Effector memory CD8-positive, alpha-beta T cell (primary cell): ENCODE data around the gene SAXO1.

Source experiments
- ATAC-seq: fragments of 150-1000 bp; cut with Tn5 transposase; replicated peaks from 2 replicates; pipeline ENCODE4 v1.10.0; 2021; ENCODE audit warnings: mild to moderate bottlenecking, moderate library complexity
- DNase-seq, 3 experiments: peaks; one replicate each; pipeline ENCODE4 v3.0.0; 2021
- H3K27ac Mint-ChIP-seq, 2 donors: one replicate each; pipeline ENCODE4 v1.8.0; 2022; ENCODE audit warnings: mild to moderate bottlenecking in 2 of 2, mixed read lengths in 2 of 2, moderate library complexity in 2 of 2
- H3K27me3 Mint-ChIP-seq, 2 donors: one replicate each; pipeline ENCODE4 v1.8.0; 2022; ENCODE audit warnings: mixed read lengths in 2 of 2
- H3K36me3 Mint-ChIP-seq: one replicate; pipeline ENCODE4 v1.8.0; 2022; ENCODE audit warnings: mild to moderate bottlenecking, moderate library complexity, mixed read lengths; ENCODE audit not compliant: insufficient read depth
- H3K4me1 Mint-ChIP-seq, 2 donors: one replicate each; pipeline ENCODE4 v1.8.0; 2022; ENCODE audit warnings: low read depth in 2 of 2, mixed read lengths in 2 of 2
- H3K4me3 Mint-ChIP-seq, 2 donors: one replicate each; pipeline ENCODE4 v1.8.0; 2022; ENCODE audit warnings: mild to moderate bottlenecking in 2 of 2, mixed read lengths in 2 of 2, moderate library complexity in 2 of 2
- H3K9me3 Mint-ChIP-seq, 2 donors: one replicate each; pipeline ENCODE4 v1.8.0; 2022; ENCODE audit warnings: mixed read lengths in 2 of 2

Gene SAXO1

GRCh38 chr9:18928711-18929110 is 104.3 kb downstream of the SAXO1 start:
- Mint-ChIP-seq H3K36me3 (no peaks in the 10 kb centered on the region), H3K27me3 (no peaks in the 10 kb centered on the region), H3K9me3 (no peaks in the 10 kb centered on the region), H3K27ac (no peak overlapping the region), H3K4me3 (no peak overlapping the region), H3K4me1 (no peaks in the 10 kb centered on the region)
- no peak for ATAC-seq
- DNase-seq = no peak

GRCh38 chr9:18926513-18926912 is 106.5 kb downstream of the SAXO1 start:
- Mint-ChIP-seq H3K36me3 (no peaks in the 10 kb centered on the region), H3K27me3 (no peaks in the 10 kb centered on the region), H3K4me3 (no peak overlapping the region), H3K4me1 (no peaks in the 10 kb centered on the region), H3K27ac (no peak overlapping the region), H3K9me3 (no peaks in the 10 kb centered on the region)
- ATAC-seq (no peak), DNase-seq (no peak)

GRCh38 chr9:18925880-18926279 is 107.1 kb downstream of the SAXO1 start:
- H3K27me3 Mint-ChIP-seq = no peaks in the 10 kb centered on the region
- no peaks in the 10 kb centered on the region for H3K4me1 Mint-ChIP-seq
- no peaks in the 10 kb centered on the region for H3K36me3 Mint-ChIP-seq
- H3K27ac Mint-ChIP-seq = no peak overlapping the region
- H3K4me3 Mint-ChIP-seq = no peak overlapping the region
- H3K9me3 Mint-ChIP-seq = no peaks in the 10 kb centered on the region
- DNase-seq = no peak
- no peak for ATAC-seq

- peaks cover 9 to 10% of the 10 kb centered on the region in 2 donors for H3K27me3 Mint-ChIP-seq
- H3K4me3 Mint-ChIP-seq = no peak overlapping the region
- H3K4me1 Mint-ChIP-seq = no peaks in the 10 kb centered on the region
- ATAC-seq (no peak), DNase-seq (no peak)
- H3K27ac Mint-ChIP-seq = no peak overlapping the region
- H3K9me3 Mint-ChIP-seq = no peaks in the 10 kb centered on the region
- H3K36me3 Mint-ChIP-seq = no peaks in the 10 kb centered on the region
Measured at GRCh38 chr9:18923671-18924430, 109.2 kb downstream of the SAXO1 start.

GRCh38 chr9:18923167-18923566 is 109.8 kb downstream of the SAXO1 start:
- Mint-ChIP-seq H3K27me3 (peaks cover 9 to 10% of the 10 kb centered on the region in 2 donors), H3K27ac (no peak overlapping the region), H3K9me3 (no peaks in the 10 kb centered on the region), H3K4me1 (no peaks in the 10 kb centered on the region), H3K4me3 (no peak overlapping the region), H3K36me3 (no peaks in the 10 kb centered on the region)
- ATAC-seq (no peak), DNase-seq (no peak)

- H3K9me3 Mint-ChIP-seq = no peaks in the 10 kb centered on the region
- no peaks in the 10 kb centered on the region for H3K4me1 Mint-ChIP-seq
- DNase-seq (no peak), ATAC-seq (no peak)
- H3K27ac Mint-ChIP-seq = no peak overlapping the region
- H3K27me3 Mint-ChIP-seq = peaks cover 9 to 14% of the 10 kb centered on the region in 2 donors
- H3K36me3 Mint-ChIP-seq = no peaks in the 10 kb centered on the region
- H3K4me3 Mint-ChIP-seq = no peak overlapping the region
Measured at GRCh38 chr9:18922161-18922885, 110.7 kb downstream of the SAXO1 start.

GRCh38 chr9:18921366-18922075 is 111.5 kb downstream of the SAXO1 start:
- no peak overlapping the region for H3K4me3 Mint-ChIP-seq
- DNase-seq = no peak

GRCh38 chr9:18920141-18921084 is 112.6 kb downstream of the SAXO1 start:
- Mint-ChIP-seq H3K4me1 (no peaks in the 10 kb centered on the region), H3K4me3 (no peak overlapping the region)
- no peak for ATAC-seq

More at GRCh38 chr9:18921366-18922075, 111.5 kb downstream of the SAXO1 start:
- Mint-ChIP-seq H3K27ac (no peak overlapping the region), H3K9me3 (no peaks in the 10 kb centered on the region), H3K4me1 (no peaks in the 10 kb centered on the region), H3K36me3 (no peaks in the 10 kb centered on the region), H3K27me3 (peaks cover 14% of the 10 kb centered on the region in 2 donors)
- ATAC-seq = no peak

GRCh38 chr9:18911714-18912342 is 121.2 kb downstream of the SAXO1 start:
- ATAC-seq (no peak), DNase-seq (no peak)
- Mint-ChIP-seq H3K4me1 (peaks cover 0 to 2% of the 10 kb centered on the region in 2 donors), H3K4me3 (no peak overlapping the region), H3K27ac (no peak overlapping the region), H3K36me3 (no peaks in the 10 kb centered on the region), H3K9me3 (no peaks in the 10 kb centered on the region), H3K27me3 (peaks cover 19 to 59% of the 10 kb centered on the region in 2 donors)

More at GRCh38 chr9:18920141-18921084, 112.6 kb downstream of the SAXO1 start:
- peaks cover 14 to 19% of the 10 kb centered on the region in 2 donors for H3K27me3 Mint-ChIP-seq
- DNase-seq = no peak
- no peaks in the 10 kb centered on the region for H3K9me3 Mint-ChIP-seq
- peak overlapping the region in 1 of 2 donors; percentile 24 for H3K27ac Mint-ChIP-seq
- H3K36me3 Mint-ChIP-seq = no peaks in the 10 kb centered on the region

- Mint-ChIP-seq H3K4me3 (no peak overlapping the region), H3K9me3 (peaks cover 0 to 2% of the 10 kb centered on the region in 2 donors), H3K27ac (no peak overlapping the region), H3K36me3 (no peaks in the 10 kb centered on the region), H3K27me3 (peaks cover 25 to 60% of the 10 kb centered on the region in 2 donors), H3K4me1 (peaks cover 0 to 2% of the 10 kb centered on the region in 2 donors)
- no peak for DNase-seq
- ATAC-seq = no peak
Measured at GRCh38 chr9:18910916-18911315, 122.1 kb downstream of the SAXO1 start.

- Mint-ChIP-seq H3K4me1 (peaks cover 0 to 2% of the 10 kb centered on the region in 2 donors), H3K27ac (no peak overlapping the region), H3K9me3 (peaks cover 0 to 2% of the 10 kb centered on the region in 2 donors), H3K4me3 (no peak overlapping the region), H3K36me3 (no peaks in the 10 kb centered on the region), H3K27me3 (peaks cover 26 to 64% of the 10 kb centered on the region in 2 donors)
- DNase-seq (no peak), ATAC-seq (no peak)
Measured at GRCh38 chr9:18910435-18910834, 122.6 kb downstream of the SAXO1 start.

- no peaks in the 10 kb centered on the region for H3K36me3 Mint-ChIP-seq
- H3K27ac Mint-ChIP-seq = no peak overlapping the region
- no peak overlapping the region for H3K4me3 Mint-ChIP-seq
- H3K27me3 Mint-ChIP-seq = peaks cover 26 to 64% of the 10 kb centered on the region in 2 donors
- DNase-seq (no peak), ATAC-seq (no peak)
- peaks cover 0 to 2% of the 10 kb centered on the region in 2 donors for H3K9me3 Mint-ChIP-seq
- peaks cover 0 to 2% of the 10 kb centered on the region in 2 donors for H3K4me1 Mint-ChIP-seq
Measured at GRCh38 chr9:18909140-18910018, 123.6 kb downstream of the SAXO1 start.
